HG02943 (cell line): ENCODE data around the gene SPSB2.

Experiments used
- ATAC-seq: cut with Tn5 transposase; IDR thresholded peaks from one replicate; pipeline ENCODE4 v1.9.1; 2021; ENCODE audit warnings: mild to moderate bottlenecking, low read depth, moderate library complexity; ENCODE audit not compliant: unreplicated experiment

SPSB2 gene

GRCh38 chr12:6823182-6824084 is 49.7 kb downstream of the SPSB2 start:
- ATAC-seq: no peak

GRCh38 chr12:6822426-6823135 is 50.5 kb downstream of the SPSB2 start:
- no peak for ATAC-seq

GRCh38 chr12:6821591-6822425 is 51.3 kb downstream of the SPSB2 start, which contains the start of gene GPR162:
Gene GPR162, plus strand, starts transcription at chr12:6821821. Its CDS starts 2,078 bp downstream, at chr12:6823899.
- ATAC-seq: no peak
